Measurements from ENCODE around the gene NSUN2.

The NSUN2 gene

DNA sequence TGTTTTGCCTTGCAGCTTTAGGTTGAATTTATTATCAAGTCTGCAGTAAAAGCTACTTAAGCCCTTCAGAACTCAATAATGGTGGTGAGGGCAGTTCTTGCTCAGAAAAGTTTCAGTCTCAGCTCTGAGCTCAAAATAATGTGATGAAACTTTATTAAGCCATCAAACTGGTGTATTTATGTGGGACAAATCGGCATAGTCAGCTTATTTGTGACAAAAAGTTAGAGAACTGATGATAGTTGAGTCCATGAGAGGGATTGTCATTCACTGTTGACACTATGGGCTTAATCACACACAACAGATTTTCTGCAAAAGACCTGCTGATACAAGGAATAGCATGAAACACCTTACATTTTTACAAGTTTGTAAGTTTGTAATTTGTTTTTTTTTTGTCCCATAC is 9.8 kb upstream of the NSUN2 start:
- no peak for DNase-seq

DNA sequence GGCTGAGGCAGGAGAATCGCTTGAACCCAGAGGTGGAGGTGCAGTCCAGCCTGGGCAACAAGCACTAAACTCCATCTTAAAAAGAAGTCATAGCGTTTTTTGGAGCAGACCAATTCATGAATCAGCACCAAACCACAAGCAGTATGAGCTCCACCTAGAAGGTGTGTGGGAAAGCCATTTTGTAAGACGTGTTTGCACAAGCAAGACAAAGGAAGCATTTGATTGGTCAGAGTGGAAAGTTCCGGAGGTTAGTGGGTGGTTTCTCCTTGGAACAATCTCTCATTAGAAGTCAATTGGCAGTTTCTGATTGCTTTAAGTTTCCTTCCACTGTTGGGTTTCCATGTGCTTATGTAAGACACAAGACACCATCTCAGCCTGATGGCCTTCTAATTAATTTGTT is 5.4 kb upstream of the NSUN2 start:
- no peak for DNase-seq

DNA sequence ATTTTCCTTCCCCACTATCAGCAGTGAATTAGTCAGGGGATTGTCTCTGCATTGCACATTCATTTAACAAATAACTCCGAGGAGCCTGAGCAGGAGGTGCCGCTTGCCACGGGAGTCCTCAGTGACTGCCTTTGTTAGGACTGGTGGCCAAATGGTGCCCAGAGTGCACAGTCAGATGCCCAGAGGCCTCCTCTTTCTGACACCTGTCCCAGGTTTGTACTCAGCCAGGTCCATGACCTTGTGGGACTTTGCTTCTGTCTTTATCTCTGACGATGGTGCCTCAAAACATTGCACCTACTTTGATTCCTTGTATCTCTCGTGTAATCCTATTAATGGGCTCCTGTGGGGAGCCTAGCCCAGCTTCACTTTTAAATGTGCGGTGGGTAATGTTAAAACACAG is 4.7 kb upstream of the NSUN2 start:
- DNase-seq = no peak

DNA sequence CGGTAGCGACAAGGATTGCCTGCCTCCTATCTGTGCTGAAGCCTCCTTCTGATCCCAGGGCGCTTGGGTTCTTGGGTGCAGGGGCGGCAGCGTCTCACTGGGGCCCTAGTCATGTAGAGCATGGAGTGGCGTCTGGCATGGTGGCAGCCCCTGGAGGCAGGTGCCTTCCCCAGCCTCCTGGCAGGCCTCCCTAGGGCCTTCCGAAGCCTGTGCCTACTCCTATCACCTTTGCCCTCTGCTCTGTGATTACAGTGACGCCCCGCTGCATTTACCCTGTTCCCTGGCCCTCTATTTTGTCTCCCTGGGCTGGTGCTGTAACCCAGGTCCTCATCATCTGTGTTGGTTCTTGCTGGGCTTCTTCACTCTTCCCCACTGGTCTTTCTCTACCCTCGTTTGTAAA is 4.2 kb upstream of the NSUN2 start:
- no peak for DNase-seq

DNA sequence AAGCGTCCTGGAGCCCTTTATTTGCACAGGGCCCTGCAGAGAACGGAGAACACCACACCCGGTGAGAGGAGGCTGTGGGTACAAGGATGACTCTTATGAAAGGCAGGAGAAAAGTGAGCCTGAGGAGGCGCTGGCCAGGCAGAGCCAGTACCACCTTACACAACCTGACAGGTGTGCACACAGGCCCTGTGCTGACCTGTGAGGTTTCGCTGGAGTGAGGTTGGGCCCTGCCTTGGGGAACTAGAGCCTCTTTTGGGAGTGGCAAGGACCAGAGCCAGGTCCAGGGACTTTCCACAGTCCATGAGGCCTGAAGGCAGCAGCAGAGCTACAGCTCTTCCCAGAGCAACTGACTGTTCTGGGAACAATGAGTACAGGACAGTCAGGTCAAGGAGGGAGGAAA is 3.4 kb upstream of the NSUN2 start:
- no peak for DNase-seq

DNA sequence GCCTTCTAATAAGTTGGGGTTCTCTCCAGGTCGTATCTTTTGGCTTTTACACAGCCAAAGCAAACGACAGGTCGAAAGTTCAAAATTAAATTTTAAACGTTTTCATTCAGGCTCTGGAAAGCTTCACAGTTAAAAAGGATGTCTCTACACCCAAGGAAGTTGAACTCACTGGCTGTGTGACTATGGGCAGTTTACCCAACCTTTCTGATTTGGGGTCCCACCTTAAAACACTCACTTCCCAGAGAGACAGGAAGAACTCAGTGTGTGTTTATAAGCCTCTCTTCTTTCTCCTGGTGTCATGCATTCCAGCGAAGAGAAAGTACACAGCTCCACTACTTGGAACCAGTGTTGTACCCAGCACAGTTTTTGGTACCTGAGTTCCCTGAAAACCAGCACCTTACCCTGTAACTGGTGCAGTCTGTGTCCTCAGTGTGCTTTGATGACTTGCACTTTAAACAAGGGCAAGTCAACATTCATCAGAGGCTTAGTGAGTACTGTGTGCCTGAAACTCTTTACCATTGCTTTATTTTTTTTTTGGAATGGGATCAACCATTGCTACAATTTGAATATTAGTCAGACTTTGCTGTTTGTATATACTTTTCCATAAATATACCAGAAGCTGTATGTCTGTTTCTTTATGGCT is 2.1 kb upstream of the NSUN2 start:
- no peak for DNase-seq

DNA sequence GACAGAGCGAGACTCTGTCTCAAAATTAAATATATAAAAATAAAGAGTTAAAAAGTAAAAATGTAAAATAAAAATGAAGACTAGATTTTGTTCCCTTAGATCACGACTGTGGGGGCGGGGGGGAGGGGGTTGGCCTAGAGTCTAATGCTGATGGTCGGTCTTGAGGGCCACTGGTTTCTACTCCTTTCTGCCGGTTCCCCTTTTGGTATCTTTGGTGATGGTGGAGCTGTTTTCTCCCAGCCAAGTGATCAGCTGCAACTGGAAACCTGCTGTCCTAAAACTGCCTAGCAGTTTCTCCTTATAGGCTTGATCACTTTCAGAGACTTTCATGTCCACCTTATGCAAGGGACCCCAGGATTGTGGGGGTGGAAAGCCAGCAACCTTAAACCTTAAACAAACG is 1.5 kb upstream of the NSUN2 start:
- DNase-seq = no peak

DNA sequence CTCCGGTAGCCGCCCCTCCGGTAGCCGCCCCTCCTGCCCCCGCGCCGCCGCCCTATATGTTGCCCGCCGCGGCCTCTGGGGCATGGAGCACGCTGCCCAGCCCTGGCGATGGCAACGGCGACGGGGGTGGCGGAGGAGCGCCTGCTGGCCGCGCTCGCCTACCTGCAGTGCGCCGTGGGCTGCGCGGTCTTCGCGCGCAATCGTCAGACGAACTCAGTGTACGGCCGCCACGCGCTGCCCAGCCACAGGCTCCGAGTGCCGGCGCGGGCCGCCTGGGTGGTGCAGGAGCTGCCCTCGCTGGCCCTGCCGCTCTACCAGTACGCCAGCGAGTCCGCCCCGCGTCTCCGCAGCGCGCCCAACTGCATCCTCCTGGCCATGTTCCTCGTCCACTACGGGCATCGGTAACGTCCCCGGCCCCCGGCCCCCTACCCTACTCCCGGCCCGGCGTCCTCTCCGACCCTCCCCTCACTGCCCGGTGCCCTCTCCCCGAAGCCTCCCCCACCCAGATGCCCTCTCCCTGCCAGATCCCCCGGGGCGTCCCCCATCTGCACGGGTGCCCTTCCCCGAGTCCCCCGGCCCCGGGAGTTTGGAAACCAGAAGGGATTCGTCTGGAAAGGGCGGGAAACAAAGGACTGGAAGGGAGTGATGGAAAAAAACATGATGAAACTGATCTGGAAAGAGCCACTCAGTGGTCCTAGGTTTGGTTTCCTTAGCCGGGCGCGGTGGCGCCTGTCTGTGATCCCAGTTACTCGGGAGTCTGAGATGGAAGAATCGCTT is 813 bp upstream of the NSUN2 start:
- no peak for DNase-seq

DNA sequence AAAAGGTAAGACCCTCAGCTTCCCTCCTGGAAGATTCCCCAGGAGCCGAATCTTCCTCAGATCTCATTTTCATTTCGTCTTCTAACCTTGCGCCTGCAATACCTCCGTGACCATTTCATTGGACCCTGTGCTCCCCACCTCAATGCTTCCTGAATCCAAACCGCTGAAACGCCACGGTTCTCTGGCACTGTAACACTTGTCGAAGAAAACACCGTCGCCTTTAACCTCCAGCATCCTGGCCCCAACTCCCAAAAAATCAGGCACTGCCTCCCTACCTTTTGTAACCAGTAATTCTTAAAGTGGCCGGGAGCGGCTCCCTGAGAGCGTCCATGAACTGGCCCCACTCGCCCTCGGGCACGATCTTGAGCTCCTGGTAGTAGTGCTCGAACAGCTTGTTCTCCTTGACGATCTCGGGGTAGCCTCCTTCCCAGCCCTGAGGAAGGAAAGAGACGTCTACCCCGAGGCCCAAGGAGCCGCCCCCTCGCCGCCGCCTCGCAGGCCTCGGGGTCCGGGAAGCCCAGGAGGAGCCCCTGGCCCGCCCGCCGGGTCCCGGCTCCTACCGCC is 438 bp downstream of the NSUN2 start:
- DNase-seq = no peak

DNA sequence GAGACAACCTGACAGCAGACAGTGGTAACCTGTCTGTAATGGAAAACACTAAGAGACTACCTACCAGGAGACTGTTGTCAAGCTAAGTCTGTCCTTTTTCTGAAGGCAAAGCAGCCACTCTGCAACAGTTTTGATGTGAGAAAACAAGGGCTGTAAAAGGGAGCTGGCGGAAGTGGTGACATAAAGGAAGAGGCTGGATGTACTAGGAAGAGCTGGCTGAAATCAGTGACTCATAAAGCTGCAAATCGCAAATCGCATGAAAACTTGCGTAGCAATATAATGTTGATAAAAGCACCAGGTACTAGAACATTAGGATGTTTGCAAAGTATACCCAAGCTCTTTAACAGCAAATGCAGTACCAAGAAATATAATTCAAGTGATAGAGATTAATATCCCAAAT is 1.4 kb downstream of the NSUN2 start:
- no peak for DNase-seq

DNA sequence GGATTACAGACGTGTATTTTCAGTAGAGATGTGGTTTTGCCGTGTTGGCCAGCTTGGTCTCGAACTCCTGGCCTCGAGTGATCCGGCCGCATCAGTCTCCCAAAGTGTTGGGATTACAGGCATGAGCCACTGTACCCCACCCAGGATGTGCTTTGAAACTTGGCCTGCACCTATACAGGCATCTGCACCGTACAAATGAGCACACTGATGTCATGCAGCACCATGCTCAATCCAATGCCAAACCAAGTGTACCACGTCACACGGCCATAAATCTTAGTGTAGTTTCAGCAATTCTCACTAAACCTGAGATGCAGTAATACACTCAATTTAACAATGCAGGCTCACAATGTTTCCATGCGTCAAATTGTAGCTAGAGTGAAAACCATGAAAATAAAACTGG is 6.3 kb downstream of the NSUN2 start:
- DNase-seq = no peak

DNA sequence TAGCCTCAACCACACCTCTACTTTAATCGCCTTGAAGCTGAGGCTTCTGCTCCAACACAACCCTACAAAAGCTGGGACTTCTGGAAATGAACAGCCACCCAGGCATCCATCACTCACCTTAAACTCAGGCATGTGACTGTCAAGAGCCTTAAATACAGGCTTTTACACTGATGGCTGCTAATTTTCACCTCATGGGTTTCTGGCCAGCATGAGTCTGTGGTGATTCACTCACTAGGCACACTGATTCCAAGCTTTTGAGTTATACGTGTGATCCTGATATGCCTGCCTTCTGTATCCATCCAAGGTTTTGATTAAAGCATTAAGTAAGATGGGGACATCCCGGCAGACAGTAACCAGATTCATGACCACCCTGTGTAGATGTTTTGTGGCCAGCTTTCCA is 8.9 kb downstream of the NSUN2 start:
- no peak for DNase-seq

DNA sequence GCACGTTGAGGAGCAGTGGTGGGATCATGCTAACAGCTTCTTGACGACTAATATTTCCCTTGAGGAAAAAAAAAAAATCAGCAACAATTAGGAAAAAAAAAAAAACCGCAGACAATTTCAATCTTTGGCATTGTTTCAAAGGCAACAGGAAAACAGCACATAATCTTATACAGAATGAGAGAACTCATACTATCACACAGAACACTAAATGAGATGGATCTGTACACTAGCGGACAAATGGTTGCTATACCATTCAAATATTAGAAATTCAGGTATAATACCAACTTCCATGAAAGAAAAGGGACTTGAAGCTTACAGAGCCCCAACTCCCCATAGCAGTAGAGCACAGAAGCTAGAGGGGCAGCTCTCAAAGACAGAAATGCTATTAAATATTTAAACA is 9.6 kb downstream of the NSUN2 start:
- DNase-seq = no peak

DNA sequence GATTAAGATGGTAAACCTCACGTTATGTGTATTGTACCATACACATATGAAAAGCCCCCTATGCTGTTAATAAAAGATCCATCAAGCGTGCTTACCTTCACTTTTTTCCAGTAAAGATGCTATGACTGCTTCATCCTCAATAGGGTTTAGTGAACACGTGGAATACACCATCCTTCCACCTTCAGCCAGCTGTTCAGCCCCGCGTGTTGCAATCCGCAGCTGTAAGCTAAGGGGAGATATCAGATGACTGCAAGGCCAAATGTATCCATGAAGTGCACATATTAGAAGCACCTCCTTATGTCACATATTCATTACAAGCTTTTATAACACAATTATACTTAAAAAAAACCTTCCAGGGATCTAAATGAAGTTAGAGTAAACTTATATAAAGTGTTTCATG is 16.2 kb downstream of the NSUN2 start:
- DNase-seq = no peak

DNA sequence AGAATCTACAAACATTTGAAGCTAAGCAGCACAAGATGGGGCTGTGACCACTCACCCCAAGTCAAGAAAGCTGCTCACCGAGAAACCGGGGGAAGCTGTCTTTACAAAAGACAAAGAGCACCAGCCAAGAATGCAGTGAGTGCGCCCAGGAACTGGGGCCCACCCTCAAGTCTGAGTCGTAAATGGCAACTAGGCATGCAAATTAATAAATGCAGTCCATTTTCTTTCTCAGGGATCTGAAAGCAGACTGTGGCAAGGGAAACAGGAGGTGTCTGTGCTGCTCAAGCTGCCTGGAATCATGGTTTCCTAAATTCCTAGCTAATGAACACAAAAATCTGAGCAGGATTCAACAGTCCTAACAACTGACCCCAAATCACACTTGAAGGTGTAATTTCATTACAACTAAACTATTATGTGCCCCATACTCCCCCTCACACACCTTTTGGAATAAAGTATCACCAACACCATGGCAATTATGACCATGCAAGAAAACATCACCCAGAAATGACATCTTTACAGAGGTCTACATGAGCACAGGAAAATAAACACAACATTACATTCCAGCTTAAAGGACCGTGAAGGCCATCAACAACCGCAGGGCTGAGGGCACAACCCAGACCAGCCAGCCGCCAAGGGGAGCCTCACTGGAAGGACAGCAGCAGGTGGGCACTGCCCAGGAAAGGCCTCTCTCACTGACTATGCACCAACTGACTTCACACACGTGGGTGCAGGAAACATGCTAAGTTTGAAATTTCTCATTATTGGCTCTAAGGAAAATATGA is 17.6 kb downstream of the NSUN2 start:
- DNase-seq = no peak

DNA sequence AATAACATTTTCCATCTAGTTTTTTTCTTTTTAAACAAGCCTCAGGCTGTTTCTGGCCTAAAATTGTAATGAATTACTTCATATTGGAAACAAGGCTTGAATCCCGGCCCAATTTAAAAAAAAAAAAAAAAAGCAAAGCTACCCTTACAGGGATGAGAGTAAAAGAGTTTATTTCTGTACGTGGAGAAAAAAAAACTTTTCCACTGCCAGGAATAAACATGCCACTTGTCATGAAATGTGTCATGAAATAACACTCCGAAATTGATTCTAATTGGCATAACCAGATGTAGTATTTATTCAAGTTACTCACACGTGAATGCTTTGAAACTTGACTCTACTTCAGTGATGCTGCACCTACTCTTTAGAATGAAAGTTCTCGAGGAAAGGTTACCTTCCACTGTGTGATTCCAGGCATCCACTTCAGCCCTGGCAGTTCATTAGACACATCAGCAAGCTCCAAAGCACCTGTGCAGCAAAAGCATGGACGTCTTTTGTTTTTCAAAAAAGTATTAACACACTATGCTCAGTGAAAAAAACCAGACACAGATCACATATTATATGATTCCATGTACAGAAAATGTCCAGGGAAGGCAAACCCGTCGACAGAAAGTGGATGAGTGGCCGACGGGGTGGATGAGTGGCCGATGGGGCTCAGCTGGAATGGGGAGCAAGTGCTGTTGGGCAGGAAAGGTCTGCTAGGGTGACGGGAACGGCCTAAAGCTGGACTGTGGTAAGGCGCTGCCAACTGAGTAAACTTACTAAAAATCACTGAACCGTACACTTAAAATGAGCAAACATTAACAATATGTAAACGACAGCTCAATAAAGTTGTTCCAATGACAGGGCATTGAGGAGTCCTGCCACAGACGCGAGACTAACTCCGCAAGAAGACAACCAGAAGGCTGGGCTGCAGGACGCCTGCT is 21.2 kb downstream of the NSUN2 start:
- DNase-seq = no peak

DNA sequence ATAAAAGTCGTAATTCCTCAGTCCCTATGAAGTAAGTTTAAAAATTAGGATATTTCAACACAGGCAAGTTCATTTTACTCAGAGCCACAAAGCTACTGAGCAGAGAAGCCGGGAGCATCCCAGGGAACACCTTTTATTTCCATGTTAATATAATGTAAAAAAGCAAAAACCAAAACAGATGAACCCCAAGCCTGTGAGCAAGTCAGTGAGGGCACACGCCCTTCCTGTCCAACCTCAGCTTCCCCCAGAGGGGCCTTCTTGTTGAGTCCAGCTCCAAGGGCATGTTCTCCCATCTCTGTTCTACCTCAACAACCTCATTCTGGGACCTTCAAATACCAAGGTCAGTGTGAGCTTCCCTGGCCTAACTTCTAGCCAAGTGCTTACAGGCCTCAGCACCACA is 24.8 kb downstream of the NSUN2 start:
- no peak for DNase-seq

DNA sequence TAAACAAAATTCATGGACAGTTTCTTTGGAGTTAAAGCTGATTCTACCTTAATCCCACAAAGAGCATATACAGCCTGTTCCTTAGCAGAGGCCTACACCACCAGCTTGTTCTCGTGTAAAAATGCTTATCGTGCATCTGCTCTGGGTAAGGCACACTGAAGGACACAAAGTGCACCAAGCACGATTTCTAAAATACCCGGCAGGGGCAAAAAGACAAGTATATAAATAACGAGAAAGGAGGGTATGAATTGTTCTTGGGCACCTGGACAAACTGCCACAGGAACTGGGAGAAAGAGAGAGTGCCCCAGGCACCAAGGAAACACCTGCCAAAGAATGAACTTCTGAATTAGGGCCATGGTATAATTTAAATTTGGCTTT is 25.3 kb downstream of the NSUN2 start:
- no peak for DNase-seq

DNA sequence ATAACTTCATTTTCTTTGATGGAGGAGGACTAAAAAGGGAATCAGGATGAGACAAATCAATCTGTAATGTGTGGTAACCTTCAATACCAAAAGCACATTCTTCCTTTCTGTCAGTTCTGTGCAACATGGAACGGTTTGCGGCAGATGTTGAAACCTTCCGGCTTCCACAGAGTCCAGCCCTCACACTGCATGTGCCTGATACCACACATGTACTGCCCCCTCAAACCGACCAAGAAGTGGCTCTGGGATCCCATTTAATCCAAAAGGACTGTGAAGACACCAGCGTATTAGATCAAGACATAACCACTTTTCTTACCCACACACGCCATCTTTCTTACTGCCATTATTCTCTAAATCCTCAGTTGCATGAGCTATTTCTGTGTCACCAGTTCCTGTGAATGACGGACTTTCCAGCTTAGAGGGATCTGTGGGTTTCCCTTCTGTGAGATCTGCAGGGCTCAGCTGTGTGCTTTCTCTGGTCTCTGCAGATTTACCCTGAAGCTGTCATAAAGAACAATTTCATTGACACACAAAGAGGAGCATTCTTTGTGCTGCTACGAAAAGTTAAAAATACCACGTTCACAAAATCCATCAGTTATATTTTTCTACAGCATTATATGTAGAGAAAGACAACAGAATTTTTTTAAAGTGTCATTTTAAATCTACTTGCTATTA is 25.8 kb downstream of the NSUN2 start:
- no peak for DNase-seq

DNA sequence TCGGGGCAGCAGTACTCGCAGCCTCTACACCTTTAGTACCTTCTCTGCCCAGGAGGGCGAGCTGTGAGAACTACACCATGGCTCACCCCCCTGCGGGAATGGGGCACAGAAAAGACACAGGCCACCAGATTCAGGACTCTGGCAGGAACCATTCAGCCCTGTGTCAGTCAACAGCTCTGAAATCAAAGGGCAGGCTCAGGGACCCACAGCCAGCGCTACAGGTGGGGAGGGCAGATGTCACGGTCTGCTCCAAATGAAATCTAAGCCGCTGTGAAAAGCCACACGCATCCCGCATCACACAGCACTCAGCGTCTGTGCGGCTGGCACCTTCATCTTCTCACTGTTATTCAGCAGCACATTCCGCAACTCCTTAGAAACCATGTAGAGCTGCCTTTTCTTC is 27.9 kb downstream of the NSUN2 start:
- no peak for DNase-seq

DNA sequence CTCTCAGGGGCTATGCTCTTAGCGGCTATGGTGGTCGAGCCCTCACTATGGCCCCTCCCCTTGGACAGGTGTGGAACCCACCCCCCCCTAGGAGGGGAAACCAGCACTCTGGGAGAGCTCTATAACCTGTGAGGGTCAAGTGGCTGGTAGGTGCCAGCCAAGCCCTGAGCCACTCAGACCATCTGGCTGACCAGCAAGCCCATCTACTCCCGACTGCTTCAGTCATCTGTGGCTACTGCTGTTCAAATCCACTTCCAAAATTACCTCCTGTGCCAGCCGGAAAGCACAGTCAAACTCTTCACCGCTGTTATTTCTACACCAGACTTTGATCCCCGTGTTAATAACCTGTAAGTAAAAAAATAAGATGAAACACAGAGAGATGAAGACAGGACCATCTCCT is 28.5 kb downstream of the NSUN2 start:
- DNase-seq = no peak

DNA sequence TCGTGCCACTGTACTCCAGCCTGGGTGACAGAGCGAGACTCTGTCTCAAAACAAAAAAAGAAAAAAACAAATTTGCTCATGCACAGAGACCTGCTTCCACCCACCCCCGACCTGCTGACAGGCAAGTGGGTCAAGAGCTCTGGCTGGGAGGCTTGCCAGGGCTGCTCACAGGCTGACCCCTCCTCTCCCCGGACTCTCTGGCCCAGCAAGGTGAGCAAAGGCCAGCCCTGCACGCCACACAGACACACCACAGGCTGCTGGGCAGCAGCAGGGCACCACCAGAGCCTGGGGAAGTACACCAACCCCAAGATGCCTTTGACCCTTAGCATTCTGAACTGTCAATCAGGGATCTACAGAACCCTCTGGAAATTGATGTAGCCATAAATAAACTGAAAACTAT is 29.2 kb downstream of the NSUN2 start:
- no peak for DNase-seq
